ENCODE measurements around the gene CPSF3.

The CPSF3 gene

DNA sequence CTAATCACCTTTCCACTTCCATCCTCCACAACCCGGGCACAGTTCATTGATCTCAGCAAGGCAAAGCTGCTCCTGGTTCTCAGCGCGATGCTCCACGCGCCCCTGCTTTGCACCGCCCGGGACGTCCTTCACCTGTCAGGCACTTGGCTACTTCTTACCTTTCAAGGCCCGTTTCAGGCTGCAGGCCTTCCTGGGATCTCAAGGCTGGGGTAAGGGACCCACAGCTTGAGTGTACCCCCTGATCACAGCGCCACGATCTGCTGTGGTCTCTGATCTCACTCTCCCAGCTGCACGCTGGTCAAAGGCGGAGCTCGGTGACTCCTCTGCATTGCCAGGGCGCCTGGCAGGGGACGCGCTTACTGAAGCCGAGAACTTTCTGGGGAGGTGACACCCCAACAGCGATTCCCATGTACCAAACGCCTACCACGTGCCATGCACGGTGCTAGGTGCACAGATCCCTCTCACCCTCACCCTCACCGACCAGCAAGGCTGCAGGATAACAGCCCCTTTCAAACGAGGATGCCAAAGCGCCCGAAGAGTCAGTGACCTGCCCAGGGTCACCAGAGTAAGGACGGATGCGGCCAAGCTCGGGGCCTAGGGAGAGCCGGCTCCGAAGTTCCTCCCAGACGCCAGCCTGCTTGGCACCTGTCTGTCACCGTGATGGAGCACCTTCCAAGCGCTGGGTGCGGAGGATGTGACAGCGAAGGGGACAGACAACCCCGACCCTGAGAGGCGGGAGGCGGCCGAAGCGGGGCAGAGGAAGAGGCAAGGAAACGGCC lies 944 bp upstream of the CPSF3 start:
- TF ChIP-seq CTCF (IDR thresholded peaks at IDR 0.05): no peak
- peak overlapping the region; percentile 97 for H3K4me3 ChIP-seq
- no peak for DNase-seq (ENCODE audit: low spot score)
- peak overlapping the region; percentile 92 to 98 for H3K27ac ChIP-seq

DNA sequence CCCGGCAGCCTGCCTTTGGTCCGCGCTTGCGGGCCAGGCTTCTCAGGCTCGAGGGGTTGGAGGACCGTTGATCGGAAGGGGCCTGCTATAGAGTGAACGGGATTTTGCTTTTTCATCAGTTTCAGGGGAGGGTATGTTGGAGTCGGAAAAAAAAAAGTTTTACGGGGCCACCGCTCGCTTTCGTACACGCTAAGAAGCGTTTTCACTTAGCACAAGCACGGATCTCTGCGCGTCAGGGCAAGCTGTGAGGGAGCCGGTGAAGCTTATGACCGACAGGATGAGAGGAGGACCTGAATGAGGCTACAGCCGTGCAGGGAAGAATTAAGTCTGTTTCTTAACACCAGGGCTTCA lies 443 bp downstream of the CPSF3 start:
- H3K27ac ChIP-seq: peak overlapping the region; percentile 92 to 98
- DNase-seq (ENCODE audit: low spot score): no peak
- TF ChIP-seq CTCF (IDR thresholded peaks at IDR 0.05): no peak
- H3K4me3 ChIP-seq: peak overlapping the region; percentile 97

- no peak for TF ChIP-seq CTCF (IDR thresholded peaks at IDR 0.05)
- Histone ChIP-seq H3K4me3 (peak overlapping the region; percentile 97), H3K27ac (no peak overlapping the region)
- DNase-seq (ENCODE audit: low spot score): no peak
Observed at GRCh38 chr2:9424447-9425164, 1.2 kb downstream of the CPSF3 start.

GRCh38 chr2:9428965-9429577 lies 5.6 kb downstream of the CPSF3 start:
- H3K4me3 ChIP-seq: no peak overlapping the region
- no peak overlapping the region for H3K27ac ChIP-seq
- no peak for DNase-seq (ENCODE audit: low spot score)

GRCh38 chr2:9430316-9431293 lies 7.2 kb downstream of the CPSF3 start:
- Histone ChIP-seq H3K27ac (no peak overlapping the region), H3K4me3 (no peak overlapping the region)
- TF ChIP-seq CTCF (IDR thresholded peaks at IDR 0.05): no peak
- DNase-seq (ENCODE audit: low spot score): no peak

More at GRCh38 chr2:9428965-9429577, 5.6 kb downstream of the CPSF3 start:
- no peak for TF ChIP-seq CTCF (IDR thresholded peaks at IDR 0.05)

DNA sequence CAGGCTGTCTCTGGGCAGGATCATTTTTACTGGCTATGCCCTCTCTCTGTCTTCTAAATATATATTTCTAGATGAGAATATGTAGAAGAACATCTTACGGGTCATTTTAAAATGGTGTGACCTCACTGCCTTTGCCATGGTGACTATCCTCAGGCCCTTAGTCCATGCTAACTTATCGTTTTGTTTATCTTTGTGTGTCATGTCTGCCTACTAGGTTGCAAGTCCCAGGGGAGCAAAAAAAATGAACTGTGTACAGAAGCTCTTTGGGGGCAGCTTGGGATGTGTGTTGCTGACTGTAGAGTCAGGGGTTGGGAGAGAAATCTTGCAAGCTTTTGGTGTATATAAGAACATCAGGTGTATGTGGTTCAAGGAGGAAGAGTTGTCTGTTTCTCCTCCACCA lies 11.0 kb downstream of the CPSF3 start:
- no peak for TF ChIP-seq CTCF (IDR thresholded peaks at IDR 0.05)
- no peak overlapping the region for H3K4me3 ChIP-seq
- no peak for DNase-seq (ENCODE audit: low spot score)
- H3K27ac ChIP-seq: no peak overlapping the region

All from coronary artery (tissue), 2 donors.